Brain microvascular endothelial cell (primary cell): Measurements from ENCODE around the gene DRAXIN.

Experiments
- DNase-seq: peaks from one replicate; pipeline ENCODE4 v3.0.0-alpha.2; 2020
- H3K27ac ChIP-seq: fragments of 250-450 bp; sonication (Bioruptor Pico); 2 replicates; pipeline ENCODE4 v1.5.1; 2020; ENCODE audit warnings: mild to moderate bottlenecking, moderate library complexity
- H3K27me3 ChIP-seq: fragments of 250-450 bp; sonication (Bioruptor Pico); replicated peaks from 2 replicates; pipeline ENCODE4 v1.5.1; 2020; ENCODE audit warnings: mild to moderate bottlenecking
- H3K36me3 ChIP-seq: fragments of 250-450 bp; sonication (Bioruptor Pico); replicated peaks from 2 replicates; pipeline ENCODE4 v1.5.1; 2020; ENCODE audit warnings: mild to moderate bottlenecking
- H3K4me3 ChIP-seq: 2 replicates; pipeline ENCODE4 v1.5.1; 2011; ENCODE audit warnings: low read depth, mild to moderate bottlenecking, control low read depth, low read length, moderate library complexity
- in situ Hi-C: cut with HindIII; loops from 2 replicates; pipeline ENCODE4 v1.10.0; 2017; ENCODE audit warnings: low sequenced_read_pairs, low pct_ligation_motif_present
- TF ChIP-seq, protein P1 (sequence below): IDR thresholded peaks from 2 replicates; pipeline ENCODE4 v1.5.1; 2011; ENCODE audit warnings: low read depth, mild to moderate bottlenecking, moderate library complexity, low read length, control low read depth, inconsistent platforms; ENCODE audit errors: missing control alignments

Gene DRAXIN

DNA sequence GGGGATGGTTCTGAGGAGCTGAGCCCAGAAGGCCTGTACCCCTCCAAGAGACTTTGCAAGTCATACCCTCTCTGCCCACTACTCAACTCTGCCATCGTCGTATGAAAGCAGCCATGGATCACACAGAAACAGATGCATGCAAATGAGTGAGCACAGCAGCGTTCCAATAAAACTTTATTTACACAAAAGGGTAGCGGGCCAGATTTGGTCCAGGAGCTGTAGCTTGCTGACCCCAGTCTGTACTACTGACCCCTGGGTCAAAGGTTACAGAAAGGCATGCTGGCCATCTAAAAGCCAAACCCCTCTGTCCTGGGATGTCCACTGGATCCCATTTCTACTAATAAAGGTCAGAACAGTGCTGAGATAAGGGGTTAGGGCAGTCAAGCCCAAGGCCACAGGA is 35.6 kb downstream of the DRAXIN start:
- TF ChIP-seq, protein P1, sequence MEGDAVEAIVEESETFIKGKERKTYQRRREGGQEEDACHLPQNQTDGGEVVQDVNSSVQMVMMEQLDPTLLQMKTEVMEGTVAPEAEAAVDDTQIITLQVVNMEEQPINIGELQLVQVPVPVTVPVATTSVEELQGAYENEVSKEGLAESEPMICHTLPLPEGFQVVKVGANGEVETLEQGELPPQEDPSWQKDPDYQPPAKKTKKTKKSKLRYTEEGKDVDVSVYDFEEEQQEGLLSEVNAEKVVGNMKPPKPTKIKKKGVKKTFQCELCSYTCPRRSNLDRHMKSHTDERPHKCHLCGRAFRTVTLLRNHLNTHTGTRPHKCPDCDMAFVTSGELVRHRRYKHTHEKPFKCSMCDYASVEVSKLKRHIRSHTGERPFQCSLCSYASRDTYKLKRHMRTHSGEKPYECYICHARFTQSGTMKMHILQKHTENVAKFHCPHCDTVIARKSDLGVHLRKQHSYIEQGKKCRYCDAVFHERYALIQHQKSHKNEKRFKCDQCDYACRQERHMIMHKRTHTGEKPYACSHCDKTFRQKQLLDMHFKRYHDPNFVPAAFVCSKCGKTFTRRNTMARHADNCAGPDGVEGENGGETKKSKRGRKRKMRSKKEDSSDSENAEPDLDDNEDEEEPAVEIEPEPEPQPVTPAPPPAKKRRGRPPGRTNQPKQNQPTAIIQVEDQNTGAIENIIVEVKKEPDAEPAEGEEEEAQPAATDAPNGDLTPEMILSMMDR = no peak
- DNase-seq = no peak
- Histone ChIP-seq H3K27ac (no peak overlapping the region), H3K36me3 (no peaks in the 10 kb centered on the region), H3K4me3 (no peak overlapping the region), H3K27me3 (no peaks in the 10 kb centered on the region)
- in situ Hi-C loops = no loop called here

GRCh38 chr1:11728126-11728806 is 36.8 kb downstream of the DRAXIN start:
- H3K36me3 ChIP-seq = no peaks in the 10 kb centered on the region

DNA sequence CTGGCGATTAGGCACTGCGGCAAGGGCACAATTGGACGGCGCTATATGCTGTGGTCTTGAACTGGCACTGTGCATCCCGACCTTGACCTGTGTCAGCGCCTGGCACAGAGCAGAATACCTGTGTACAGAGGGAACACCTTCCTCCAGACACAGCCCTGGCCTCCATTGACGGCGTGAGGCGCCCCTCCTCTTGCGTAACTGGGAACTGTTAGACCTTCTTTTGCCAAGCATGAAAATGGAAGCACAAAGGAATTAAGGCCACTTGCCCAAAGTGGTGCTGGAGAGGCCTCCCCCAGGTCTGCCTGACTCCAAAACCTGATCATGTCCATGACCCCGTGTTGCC is 37.6 kb downstream of the DRAXIN start:
- H3K27ac ChIP-seq = no peak overlapping the region

More at GRCh38 chr1:11728126-11728806, 36.8 kb downstream of the DRAXIN start:
- in situ Hi-C loops = no loop called here
- TF ChIP-seq, protein P1 = no peak
- no peak overlapping the region for H3K4me3 ChIP-seq
- H3K27ac ChIP-seq = no peak overlapping the region
- no peaks in the 10 kb centered on the region for H3K27me3 ChIP-seq
- DNase-seq = no peak

DNA sequence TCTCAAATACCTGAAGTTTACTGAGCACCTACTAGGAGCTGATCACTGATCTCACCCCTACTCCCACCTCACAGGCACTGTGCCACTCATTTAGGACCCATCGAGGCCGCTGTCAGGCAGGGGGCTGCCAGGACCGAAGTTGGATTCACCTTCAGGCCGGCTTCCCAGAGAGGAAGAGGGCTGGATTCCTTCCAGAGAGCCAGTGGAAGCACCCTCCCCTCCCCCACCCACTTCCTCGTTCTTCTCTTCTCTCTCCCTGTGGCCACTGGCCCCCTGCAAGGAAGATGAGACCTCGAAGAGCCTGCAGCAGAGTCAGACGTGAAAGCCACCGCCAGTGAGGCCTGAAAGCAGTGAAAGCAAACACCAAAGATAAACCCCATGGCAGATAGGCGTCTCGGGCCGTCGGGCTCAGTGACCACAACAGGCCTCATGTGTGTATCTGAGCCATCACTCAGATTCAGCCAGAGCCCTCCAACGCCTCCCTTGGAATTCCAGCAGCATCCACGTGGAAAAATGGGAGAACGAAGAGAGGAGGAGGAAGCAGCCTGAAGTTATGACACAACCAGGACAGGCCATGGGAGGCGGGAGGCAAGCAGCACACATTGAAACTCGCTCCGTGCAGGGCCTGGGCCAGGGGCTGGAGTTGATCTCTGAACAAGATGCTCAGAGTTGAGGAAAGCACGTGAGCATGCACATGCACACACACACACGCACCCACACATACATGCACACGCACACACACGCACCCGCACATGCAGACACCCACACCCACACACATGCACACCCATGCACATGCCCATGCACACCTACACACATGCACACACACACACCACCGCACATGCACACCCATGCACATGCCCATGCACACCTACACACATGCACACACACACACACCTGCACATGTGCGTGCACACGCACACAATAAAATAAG is 38.3 kb downstream of the DRAXIN start:
- in situ Hi-C loops = no loop called here
- DNase-seq = no peak
- Histone ChIP-seq H3K27ac (no peak overlapping the region), H3K36me3 (no peaks in the 10 kb centered on the region), H3K4me3 (no peak overlapping the region), H3K27me3 (no peaks in the 10 kb centered on the region)
- TF ChIP-seq, protein P1 = no peak

More for the DNA sequence above, 37.6 kb downstream of the DRAXIN start:
- TF ChIP-seq, protein P1 = no peak
- in situ Hi-C loops = no loop called here
- Histone ChIP-seq H3K36me3 (no peaks in the 10 kb centered on the region), H3K27me3 (no peaks in the 10 kb centered on the region), H3K4me3 (no peak overlapping the region)
- no peak for DNase-seq

DNA sequence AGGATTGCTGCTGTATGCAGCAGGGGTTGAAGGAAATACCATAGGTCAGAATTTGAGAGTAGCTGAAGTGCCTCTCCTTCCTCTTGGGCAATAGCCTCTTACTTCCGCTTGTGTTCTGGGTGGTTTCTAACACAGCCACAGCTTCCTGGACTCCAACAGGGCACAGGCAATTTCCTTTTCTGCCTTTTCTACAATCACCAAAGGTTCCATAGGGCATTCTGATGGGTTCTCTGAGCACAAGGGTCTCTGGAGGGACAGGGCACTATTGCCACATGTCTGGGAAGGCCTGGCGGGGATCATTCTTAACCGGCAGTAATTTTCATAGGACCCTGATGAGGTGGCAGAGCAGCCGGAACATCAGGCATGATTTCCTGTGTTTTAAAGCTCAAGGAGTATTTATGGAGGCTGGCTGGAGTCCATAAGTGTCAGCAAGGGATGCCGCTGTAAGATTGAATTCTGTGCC is 39.0 kb downstream of the DRAXIN start:
- no peak overlapping the region for H3K4me3 ChIP-seq
- no peaks in the 10 kb centered on the region for H3K27me3 ChIP-seq
- no peaks in the 10 kb centered on the region for H3K36me3 ChIP-seq
- in situ Hi-C loops = no loop called here
- DNase-seq = no peak
- TF ChIP-seq, protein P1 = no peak
- H3K27ac ChIP-seq = no peak overlapping the region
